Cortex of kidney (tissue), 1 donor: ENCODE measurements around the gene PEX3.
"Not testable (repeated sequence)": the region's sequence is repeated elsewhere in the genome, so short reads cannot be mapped to it uniquely, and the experiment has no call there.

ENCODE experiments used
- DNase-seq: peaks from one replicate; lab custom pipeline; 2025; lab: John Stamatoyannopoulos, UW

Gene PEX3

DNA sequence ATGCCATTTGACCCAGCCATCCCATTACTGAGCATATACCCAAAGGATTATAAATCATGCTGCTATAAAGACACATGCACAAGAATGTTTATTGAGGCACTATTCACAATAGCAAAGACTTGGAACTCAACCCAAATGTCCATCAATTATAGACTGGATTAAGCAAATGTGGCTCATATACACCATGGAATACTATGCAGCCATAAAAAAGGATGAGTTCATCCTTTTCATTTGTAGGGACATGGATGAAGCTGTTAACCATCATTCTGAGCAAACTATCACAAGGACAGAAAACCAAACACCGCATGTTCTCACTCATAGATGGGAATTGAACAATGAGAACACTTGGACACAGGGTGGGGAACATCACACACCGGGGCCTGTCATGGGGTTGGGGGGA lies 2.7 kb upstream of the PEX3 start:
- DNase-seq = not testable (repeated sequence)

- no peak for DNase-seq
Observed at GRCh38 chr6:143449082-143449713, 1.4 kb upstream of the PEX3 start.

DNA sequence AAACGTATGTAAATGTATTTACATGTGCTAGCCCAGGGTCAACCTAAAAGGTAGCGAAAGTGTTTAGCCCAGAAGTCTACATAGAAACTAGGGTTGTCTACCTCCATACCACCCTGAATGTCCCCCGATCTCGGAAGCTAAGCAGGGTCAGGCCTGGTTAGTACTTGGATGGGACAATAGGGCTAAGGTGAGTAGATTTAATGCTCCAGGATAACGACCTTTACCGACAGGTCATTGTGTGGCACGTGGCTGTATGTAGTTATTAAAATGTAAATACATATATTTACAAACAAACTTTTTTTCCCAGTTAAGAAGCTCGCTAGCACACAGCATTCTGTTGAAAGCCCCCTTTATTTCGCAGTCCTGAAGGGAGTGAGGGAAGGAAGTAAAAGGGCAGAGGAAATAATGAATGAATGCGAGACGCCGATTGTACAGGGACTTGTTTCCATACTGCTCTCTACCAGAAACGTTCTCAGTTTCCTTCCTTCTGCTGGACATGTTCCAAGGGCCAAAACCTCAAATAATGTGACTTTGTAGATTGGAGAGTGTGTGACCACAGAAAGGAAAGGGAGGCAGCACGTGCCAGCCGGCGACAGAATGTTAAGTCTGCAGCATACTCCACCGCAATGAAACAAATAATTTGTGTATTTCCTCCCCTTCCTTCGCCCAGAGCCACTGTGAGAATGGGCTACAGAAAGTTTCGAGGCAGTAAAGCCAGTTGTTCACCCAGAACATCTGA lies 722 bp upstream of the PEX3 start:
- DNase-seq = no peak

GRCh38 chr6:143451531-143451930 lies 926 bp downstream of the PEX3 start:
- no peak for DNase-seq

GRCh38 chr6:143457563-143458359 lies 7.2 kb downstream of the PEX3 start:
- DNase-seq = no peak

- no peak for DNase-seq
Observed at GRCh38 chr6:143465546-143465945, 14.9 kb downstream of the PEX3 start.

GRCh38 chr6:143468026-143468425 lies 17.4 kb downstream of the PEX3 start:
- no peak for DNase-seq

GRCh38 chr6:143468823-143469222 lies 18.2 kb downstream of the PEX3 start:
- not testable (repeated sequence) for DNase-seq

DNA sequence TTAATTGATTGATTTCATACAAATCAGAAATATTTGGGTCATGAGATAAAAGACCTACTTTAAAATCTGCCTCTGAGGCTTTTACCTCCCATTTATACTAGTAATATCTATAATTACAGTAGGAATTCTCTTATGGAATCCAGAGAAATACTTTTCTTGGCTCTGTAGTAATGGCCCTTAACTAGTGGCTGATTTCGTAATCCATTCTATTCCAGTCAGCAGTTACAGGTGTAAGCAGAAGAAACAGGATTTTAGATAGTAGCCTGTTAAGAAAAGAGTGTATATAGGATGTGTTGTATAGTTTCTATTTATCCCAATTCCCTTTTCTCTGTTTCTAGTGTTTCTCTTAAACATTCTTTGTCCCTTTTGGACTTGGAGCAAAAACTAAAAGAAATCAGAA lies 21.2 kb downstream of the PEX3 start:
- DNase-seq = no peak

GRCh38 chr6:143476545-143476944 lies 25.9 kb downstream of the PEX3 start:
- DNase-seq = no peak

DNA sequence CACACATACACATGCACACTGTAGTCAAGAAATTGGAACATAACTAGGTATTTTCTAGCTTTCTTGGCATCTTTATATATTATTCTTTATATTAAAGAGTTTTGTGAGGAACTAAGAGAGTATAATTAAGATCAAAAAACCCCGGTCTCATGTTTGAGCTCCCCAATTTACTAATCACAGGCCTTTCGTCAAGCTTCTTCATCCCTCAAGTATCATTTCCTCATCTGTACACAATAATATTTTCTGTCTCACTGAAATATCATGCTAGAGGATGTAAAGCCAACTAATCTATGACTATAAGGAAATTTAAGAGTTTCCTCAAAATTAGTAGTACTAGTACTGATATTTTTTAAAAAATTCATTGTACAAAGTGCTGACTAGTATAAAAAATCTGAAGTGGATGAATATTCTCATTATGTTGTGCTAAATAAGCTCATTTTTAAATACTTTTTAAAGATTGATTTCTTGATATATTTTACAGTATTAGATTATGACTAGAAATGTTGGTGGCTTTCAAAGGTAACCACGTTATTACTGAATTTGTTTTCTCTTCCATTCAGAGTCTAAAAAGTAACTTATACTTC lies 28.0 kb downstream of the PEX3 start:
- no peak for DNase-seq

- DNase-seq = no peak
Observed at GRCh38 chr6:143482593-143482992, 32.0 kb downstream of the PEX3 start.

DNA sequence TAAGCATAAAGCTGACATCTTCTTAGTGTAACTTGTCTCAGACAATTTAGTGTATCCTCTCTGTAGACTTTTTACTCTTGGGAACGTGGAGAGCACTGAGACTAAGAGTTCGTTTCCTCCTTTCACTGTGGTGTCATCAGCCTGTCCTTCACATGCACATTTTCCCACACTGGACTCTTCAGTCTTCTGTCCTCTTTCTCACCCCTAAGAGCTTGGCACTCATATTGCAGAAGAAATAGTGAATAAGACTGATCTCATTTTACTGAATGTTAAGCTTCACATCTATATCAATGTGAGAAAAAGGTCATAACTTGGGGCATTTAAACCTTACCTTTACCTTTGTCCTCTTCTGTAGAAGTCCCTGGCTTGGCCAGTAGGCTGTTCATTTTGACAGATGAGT lies 35.4 kb downstream of the PEX3 start:
- DNase-seq = no peak

DNA sequence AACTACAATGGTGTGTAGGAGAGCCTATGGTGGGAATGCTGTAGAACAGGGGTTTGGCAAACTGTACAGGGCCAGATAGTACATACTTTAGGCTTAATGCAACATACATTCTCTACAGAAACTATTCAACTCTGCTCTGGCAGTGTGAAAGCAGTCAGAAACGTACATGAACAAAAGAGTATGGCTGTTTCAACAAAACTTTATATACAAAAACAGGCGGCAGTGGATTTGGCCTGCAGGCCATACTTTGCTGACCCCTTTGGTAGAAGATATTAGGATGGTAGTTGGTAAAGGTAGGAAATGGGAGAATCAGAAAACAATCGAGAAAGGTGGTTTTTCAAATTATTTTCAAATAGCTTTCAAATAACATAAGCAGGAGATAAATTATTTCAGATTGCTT lies 36.1 kb downstream of the PEX3 start:
- DNase-seq = no peak

GRCh38 chr6:143490244-143490643 lies 39.6 kb downstream of the PEX3 start:
- no peak for DNase-seq

DNA sequence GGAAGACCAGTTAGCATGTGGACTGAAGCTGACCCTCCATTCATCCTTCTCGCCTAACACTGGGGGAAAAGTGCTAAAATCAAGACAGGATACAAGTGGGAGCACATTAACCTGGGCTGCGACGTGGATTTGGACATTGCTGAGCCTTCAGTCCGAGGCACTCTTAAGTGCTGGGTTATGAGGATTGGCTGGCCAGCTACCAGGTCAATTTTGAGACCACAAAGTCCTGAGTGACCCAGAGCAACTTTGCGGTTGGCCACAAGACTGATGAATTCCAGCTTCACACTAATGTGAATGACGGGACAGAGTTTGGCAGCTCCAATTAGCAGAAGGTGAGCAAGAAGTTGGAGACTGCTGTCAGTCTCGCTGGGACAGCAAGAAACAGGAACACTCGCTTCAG lies 40.2 kb downstream of the PEX3 start:
- DNase-seq = no peak

- DNase-seq = no peak
Observed at GRCh38 chr6:143496974-143497373, 46.4 kb downstream of the PEX3 start.

GRCh38 chr6:143498428-143498827 lies 47.8 kb downstream of the PEX3 start:
- DNase-seq = no peak

- DNase-seq = no peak
Observed at GRCh38 chr6:143501851-143502250, 51.2 kb downstream of the PEX3 start.

- no peak for DNase-seq
Observed at GRCh38 chr6:143504369-143504768, 53.8 kb downstream of the PEX3 start.

GRCh38 chr6:143505111-143505510 lies 54.5 kb downstream of the PEX3 start:
- no peak for DNase-seq

DNA sequence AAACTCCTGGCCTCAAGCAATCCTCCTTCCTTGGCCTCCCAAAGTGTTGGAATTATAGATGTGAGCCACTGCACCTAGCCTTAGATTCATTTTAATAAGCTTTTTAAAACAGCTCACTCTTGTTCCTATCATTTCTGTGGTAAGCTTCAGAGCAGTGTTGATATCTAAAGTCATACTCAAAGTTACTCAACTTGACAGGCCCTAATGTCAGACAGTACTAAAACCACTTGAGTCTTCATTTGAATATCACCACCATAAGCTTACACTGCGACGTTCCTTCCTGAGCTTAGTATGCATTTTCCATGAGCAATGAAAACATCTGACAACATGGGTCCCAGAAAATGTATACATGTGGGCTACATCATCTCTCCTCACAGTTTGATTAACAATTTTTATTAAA lies 54.9 kb downstream of the PEX3 start:
- no peak for DNase-seq

- DNase-seq = no peak
Observed at GRCh38 chr6:143506199-143506598, 55.6 kb downstream of the PEX3 start.
